Loucy (cell line): ENCODE measurements around the gene CYTH1.
A peak's percentile ranks its signal among the peaks of the same experiment; 100 is the strongest.

Experiments
- H2AFZ ChIP-seq: fragments of 200-600 bp; sonication (generic); 2 replicates; pipeline ENCODE4 v1.6.0; 2016; ENCODE audit warnings: antibody characterized with exemption, mild to moderate bottlenecking, low read length, moderate library complexity
- H3F3A ChIP-seq: fragments of 200-600 bp; 2 replicates; pipeline ENCODE4 v1.6.0; 2016; ENCODE audit warnings: antibody characterized with exemption, low read depth, mild to moderate bottlenecking
- H3K27me3 ChIP-seq: fragments of 200-600 bp; sonication (generic); 2 replicates; pipeline ENCODE4 v1.6.1; 2014; ENCODE audit warnings: low read length, mild to moderate bottlenecking; ENCODE audit not compliant: insufficient read depth, poor library complexity, severe bottlenecking
- H3K36me3 ChIP-seq: fragments of 200-600 bp; sonication (generic); 2 replicates; pipeline ENCODE4 v1.6.1; 2016; ENCODE audit warnings: low read length; ENCODE audit not compliant: insufficient read depth
- H3K4me1 ChIP-seq: fragments of 200-600 bp; sonication (generic); 2 replicates; pipeline ENCODE4 v1.5.1; 2014; ENCODE audit warnings: low read length, mild to moderate bottlenecking; ENCODE audit not compliant: insufficient read depth, poor library complexity, severe bottlenecking
- H3K4me2 ChIP-seq: fragments of 200-600 bp; sonication (generic); 2 replicates; pipeline ENCODE4 v1.6.0; 2014; ENCODE audit warnings: antibody characterized with exemption, low read length, low read depth, mild to moderate bottlenecking; ENCODE audit not compliant: poor library complexity, severe bottlenecking
- H3K4me3 ChIP-seq: fragments of 200-600 bp; sonication (generic); 2 replicates; pipeline ENCODE4 v1.5.1; 2014; ENCODE audit warnings: low read length, mild to moderate bottlenecking, mixed read lengths; ENCODE audit not compliant: poor library complexity, severe bottlenecking
- H3K79me2 ChIP-seq: fragments of 200-600 bp; sonication (generic); 2 replicates; pipeline ENCODE4 v1.6.1; 2014; ENCODE audit warnings: low read length; ENCODE audit not compliant: insufficient read depth
- H3K9ac ChIP-seq: fragments of 200-600 bp; sonication (generic); 2 replicates; pipeline ENCODE4 v1.6.0; 2014; ENCODE audit warnings: mild to moderate bottlenecking, low read depth, low read length, moderate library complexity; ENCODE audit not compliant: poor library complexity, severe bottlenecking
- H3K9me2 ChIP-seq: fragments of 200-600 bp; sonication (generic); replicated peaks from 2 replicates; pipeline ENCODE4 v1.6.1; 2016; ENCODE audit warnings: low read depth, low read length, mixed read lengths
- H3K9me3 ChIP-seq: fragments of 200-600 bp; sonication (generic); 2 replicates; pipeline ENCODE4 v1.6.1; 2014; ENCODE audit warnings: mild to moderate bottlenecking, antibody characterized with exemption, low read length, low read depth; ENCODE audit not compliant: insufficient read depth
- H4K20me1 ChIP-seq: fragments of 200-600 bp; sonication (generic); 2 replicates; pipeline ENCODE4 v1.6.0; 2014; ENCODE audit warnings: antibody characterized with exemption, low read length, mild to moderate bottlenecking; ENCODE audit not compliant: insufficient read depth, poor library complexity, severe bottlenecking
- CTCF ChIP-seq: fragments of 200-600 bp; sonication (generic); conservative IDR thresholded peaks from 2 replicates; pipeline ENCODE4 v1.5.1; 2014; ENCODE audit warnings: mild to moderate bottlenecking, antibody characterized with exemption, low read length
- EZH2phosphoT487 ChIP-seq: fragments of 200-600 bp; IDR thresholded peaks from 2 replicates; pipeline ENCODE4 v1.6.1; 2018; ENCODE audit warnings: antibody characterized with exemption, mild to moderate bottlenecking, moderate library complexity, borderline replicate concordance

CYTH1 gene

GRCh38 chr17:78724544-78724943 lies 57.5 kb downstream of the CYTH1 start:
- no peak for TF ChIP-seq EZH2phosphoT487
- Histone ChIP-seq H3K9me3 (no peaks in the 10 kb centered on the region), H3K9ac (peak overlapping the region; percentile 66), H3K79me2 (peaks cover 95% of the 10 kb centered on the region), H2AFZ (no peak overlapping the region), H3F3A (peaks cover 10% of the 10 kb centered on the region), H3K9me2 (no peaks in the 10 kb centered on the region), H4K20me1 (peaks cover 48% of the 10 kb centered on the region), H3K36me3 (no peaks in the 10 kb centered on the region), H3K4me1 (peaks cover 75% of the 10 kb centered on the region), H3K4me3 (peak overlapping the region; percentile 59), H3K4me2 (peak overlapping the region; percentile 86), H3K27me3 (no peaks in the 10 kb centered on the region)

GRCh38 chr17:78723957-78724356 lies 58.1 kb downstream of the CYTH1 start:
- peaks cover 77% of the 10 kb centered on the region for H3K4me1 ChIP-seq

GRCh38 chr17:78723001-78723796 lies 58.9 kb downstream of the CYTH1 start:
- Histone ChIP-seq H3K9ac (peak overlapping the region; percentile 66), H3K36me3 (no peaks in the 10 kb centered on the region), H2AFZ (no peak overlapping the region), H3K4me3 (no peak overlapping the region), H3F3A (peaks cover 10% of the 10 kb centered on the region), H3K9me2 (no peaks in the 10 kb centered on the region), H3K4me2 (peak overlapping the region; percentile 86), H4K20me1 (peaks cover 47% of the 10 kb centered on the region), H3K79me2 (peaks cover 95% of the 10 kb centered on the region), H3K9me3 (no peaks in the 10 kb centered on the region), H3K27me3 (no peaks in the 10 kb centered on the region), H3K4me1 (peaks cover 78% of the 10 kb centered on the region)
- TF ChIP-seq EZH2phosphoT487 = no peak
- no peak for TF ChIP-seq CTCF

More at GRCh38 chr17:78723957-78724356, 58.1 kb downstream of the CYTH1 start:
- H3K36me3 ChIP-seq = no peaks in the 10 kb centered on the region
- H3F3A ChIP-seq = peaks cover 10% of the 10 kb centered on the region
- TF ChIP-seq EZH2phosphoT487 = no peak
- TF ChIP-seq CTCF = no peak
- H3K9me3 ChIP-seq = no peaks in the 10 kb centered on the region
- peak overlapping the region; percentile 66 for H3K9ac ChIP-seq
- peak overlapping the region; percentile 86 for H3K4me2 ChIP-seq
- peaks cover 95% of the 10 kb centered on the region for H3K79me2 ChIP-seq
- no peaks in the 10 kb centered on the region for H3K27me3 ChIP-seq
- H4K20me1 ChIP-seq = peaks cover 46% of the 10 kb centered on the region
- H3K4me3 ChIP-seq = no peak overlapping the region
- no peak overlapping the region for H2AFZ ChIP-seq
- no peaks in the 10 kb centered on the region for H3K9me2 ChIP-seq
